NCI-H2081 (cell line): ENCODE results near the gene MIAT.
"Not testable (repeated sequence)": the region's sequence is repeated elsewhere in the genome, so short reads cannot be mapped to it uniquely, and the experiment has no call there.

Source experiments
- DNase-seq, 2 experiments: peaks; one replicate each; lab custom pipeline; 2025; lab: John Stamatoyannopoulos, UW

The MIAT gene

GRCh38 chr22:26656891-26657851, at the start of gene MIAT:
TSS of gene MIAT (plus strand) at chr22:26657588.
- DNase-seq, result peak; percentile 40 to 61

- peak in 1 of 2 experiments; percentile 26 for DNase-seq
These were observed 49.3 kb upstream of the MIAT start for GRCh38 chr22:26608129-26608528.

GRCh38 chr22:26609287-26609686, 48.1 kb upstream of the MIAT start:
- DNase-seq, result no peak

GRCh38 chr22:26610072-26610958, 47.1 kb upstream of the MIAT start:
- DNase-seq, result no peak

GRCh38 chr22:26610996-26611395, 46.4 kb upstream of the MIAT start:
- no peak for DNase-seq

GRCh38 chr22:26612652-26613051, 44.7 kb upstream of the MIAT start:
- no peak for DNase-seq

- not testable (repeated sequence) for DNase-seq
These were observed 43.6 kb upstream of the MIAT start for GRCh38 chr22:26613753-26614152.

GRCh38 chr22:26614322-26614721, 43.1 kb upstream of the MIAT start:
- no peak for DNase-seq

GRCh38 chr22:26615149-26615548, 42.2 kb upstream of the MIAT start:
- no peak for DNase-seq

- DNase-seq, result no peak
These were observed 41.5 kb upstream of the MIAT start for GRCh38 chr22:26615830-26616435.

- no peak for DNase-seq
These were observed 40.7 kb upstream of the MIAT start for GRCh38 chr22:26616650-26617049.

GRCh38 chr22:26617271-26618199, 39.9 kb upstream of the MIAT start, which contains the start of gene CRYBB1:
TSS of gene CRYBB1 (minus strand) at chr22:26618027. CDS start at chr22:26616319, 1,708 bp downstream.
- DNase-seq, result no peak

GRCh38 chr22:26618455-26618854, 38.9 kb upstream of the MIAT start:
- no peak for DNase-seq

- no peak for DNase-seq
These were observed 37.9 kb upstream of the MIAT start for GRCh38 chr22:26619510-26619909.

GRCh38 chr22:26620197-26620596, 37.2 kb upstream of the MIAT start:
- no peak for DNase-seq

GRCh38 chr22:26621663-26622062, 35.7 kb upstream of the MIAT start, which contains the start of gene CRYBA4:
TSS of gene CRYBA4 (plus strand) at chr22:26621963. CDS start at chr22:26622597, 634 bp downstream.
- no peak for DNase-seq

- no peak for DNase-seq
These were observed 33.4 kb upstream of the MIAT start for GRCh38 chr22:26623984-26624383.

GRCh38 chr22:26624803-26625202, 32.6 kb upstream of the MIAT start:
- no peak for DNase-seq

GRCh38 chr22:26629988-26630761, 27.2 kb upstream of the MIAT start:
- DNase-seq, result no peak

GRCh38 chr22:26631282-26631681, 26.1 kb upstream of the MIAT start:
- DNase-seq, result no peak
